Measurements from ENCODE around the gene NBEA.

The NBEA gene

DNA sequence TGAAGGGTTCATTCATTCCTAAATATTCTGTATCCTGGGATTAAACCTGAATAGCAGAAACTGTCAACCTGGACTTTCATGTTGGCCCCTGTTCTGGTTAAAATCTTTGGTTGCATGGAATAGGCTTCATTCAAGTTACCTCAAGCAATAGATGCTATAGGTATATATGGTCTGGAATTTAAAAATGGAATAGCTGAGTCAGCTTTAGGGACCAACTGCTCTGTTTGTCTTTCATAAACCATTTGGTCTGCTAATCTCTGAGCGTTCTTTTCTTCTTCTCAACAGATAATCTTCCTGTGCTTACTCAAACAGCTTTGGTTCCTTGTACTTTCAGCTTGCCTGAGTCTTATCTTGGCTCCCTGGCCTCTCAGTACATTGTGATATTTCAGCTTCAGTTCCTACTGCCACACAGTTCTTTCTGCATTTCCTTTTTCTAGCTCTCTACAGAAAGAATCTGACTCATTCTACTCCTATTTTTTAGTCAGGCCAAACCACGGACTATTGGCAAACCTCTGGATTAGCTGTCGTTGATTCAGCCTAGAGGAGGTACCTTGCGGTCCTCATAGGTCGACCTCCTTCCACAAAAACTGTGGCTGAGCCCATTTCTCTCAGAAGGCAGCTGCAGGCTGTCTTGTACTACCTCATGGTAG lies 570.3 kb downstream of the NBEA start:
- Histone ChIP-seq H3K4me3 (ENCODE audit: low read depth, low read length) (no peak overlapping the region), H3K9me3 (ENCODE audit: control insufficient read depth, insufficient read depth, low read depth, low read length) (no peaks in the 10 kb centered on the region), H3K36me3 (ENCODE audit: control insufficient read depth, insufficient read depth, low read length) (no peaks in the 10 kb centered on the region), H3K4me1 (ENCODE audit: control insufficient read depth, insufficient read depth, low read length) (peaks cover 19% of the 10 kb centered on the region), H3K9ac (ENCODE audit: low read length) (no peak overlapping the region), H3K27me3 (ENCODE audit: control insufficient read depth, insufficient read depth, low read length) (no peaks in the 10 kb centered on the region), H3K27ac (ENCODE audit: low read depth, low read length) (no peak overlapping the region)

DNA sequence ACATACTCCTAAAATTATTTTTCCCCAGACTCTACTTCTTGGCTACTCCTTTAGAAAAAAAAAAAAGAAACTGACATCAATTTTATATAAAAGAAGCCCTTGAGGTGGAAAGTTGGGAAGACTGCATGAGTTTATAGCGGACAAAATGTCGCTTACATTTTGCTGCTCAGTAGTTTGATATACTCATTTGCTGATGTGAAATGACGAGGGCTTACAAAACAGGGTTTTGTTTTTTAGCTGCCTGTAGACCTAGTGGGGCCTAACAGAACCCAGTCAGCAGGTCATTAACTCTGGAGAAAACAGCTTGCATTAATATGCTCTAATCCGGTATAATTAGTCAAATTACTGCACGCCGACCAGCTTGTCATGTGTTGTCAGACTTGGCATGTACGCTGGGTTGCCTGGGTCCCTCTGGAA lies 572.0 kb downstream of the NBEA start:
- H3K9me3 ChIP-seq (ENCODE audit: control insufficient read depth, insufficient read depth, low read depth, low read length) = no peaks in the 10 kb centered on the region
- no peak overlapping the region for H3K4me3 ChIP-seq (ENCODE audit: low read depth, low read length)
- H3K9ac ChIP-seq (ENCODE audit: low read length) = no peak overlapping the region
- H3K27me3 ChIP-seq (ENCODE audit: control insufficient read depth, insufficient read depth, low read length) = no peaks in the 10 kb centered on the region
- H3K27ac ChIP-seq (ENCODE audit: low read depth, low read length) = no peak overlapping the region
- peaks cover 19% of the 10 kb centered on the region for H3K4me1 ChIP-seq (ENCODE audit: control insufficient read depth, insufficient read depth, low read length)
- no peaks in the 10 kb centered on the region for H3K36me3 ChIP-seq (ENCODE audit: control insufficient read depth, insufficient read depth, low read length)

DNA sequence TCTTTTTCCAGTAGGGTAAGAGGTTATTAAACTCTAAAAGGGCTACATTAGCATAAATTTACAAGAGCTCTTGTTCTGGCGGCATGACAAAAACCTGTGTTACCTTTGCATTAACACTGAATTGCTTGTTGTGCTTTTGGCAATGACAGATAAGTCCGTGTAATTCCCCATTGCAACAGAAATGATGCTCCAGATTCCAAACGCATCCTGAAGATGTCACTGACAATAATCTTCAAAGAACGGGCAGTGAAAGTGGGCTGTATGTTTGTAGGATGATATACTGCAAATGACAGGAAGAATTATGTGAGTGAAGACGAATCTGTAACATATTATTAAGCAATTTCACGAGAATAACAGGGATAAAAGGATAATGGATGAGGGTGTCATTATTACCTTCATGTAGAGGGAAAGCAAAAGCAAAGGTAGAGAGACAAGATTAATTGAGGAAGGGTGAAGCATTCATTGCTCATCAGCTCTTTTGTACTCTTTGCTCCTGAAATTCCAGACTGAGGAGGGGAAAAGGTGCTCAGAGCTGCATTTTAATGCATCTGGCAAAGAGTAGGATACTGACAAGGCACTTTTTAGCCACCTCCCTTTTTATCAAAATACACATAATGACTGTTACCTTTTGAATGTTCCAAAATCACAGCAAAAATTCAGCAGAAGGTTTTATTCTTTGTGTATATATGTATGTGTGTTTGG lies 572.9 kb downstream of the NBEA start:
- peaks cover 19% of the 10 kb centered on the region for H3K4me1 ChIP-seq (ENCODE audit: control insufficient read depth, insufficient read depth, low read length)
- no peaks in the 10 kb centered on the region for H3K9me3 ChIP-seq (ENCODE audit: control insufficient read depth, insufficient read depth, low read depth, low read length)
- no peaks in the 10 kb centered on the region for H3K27me3 ChIP-seq (ENCODE audit: control insufficient read depth, insufficient read depth, low read length)
- no peak overlapping the region for H3K27ac ChIP-seq (ENCODE audit: low read depth, low read length)
- H3K4me3 ChIP-seq (ENCODE audit: low read depth, low read length) = 0 out of 2 replicates have a peak overlapping the region, but pooled peaks have one; percentile 16
- H3K9ac ChIP-seq (ENCODE audit: low read length) = no peak overlapping the region
- no peaks in the 10 kb centered on the region for H3K36me3 ChIP-seq (ENCODE audit: control insufficient read depth, insufficient read depth, low read length)

DNA sequence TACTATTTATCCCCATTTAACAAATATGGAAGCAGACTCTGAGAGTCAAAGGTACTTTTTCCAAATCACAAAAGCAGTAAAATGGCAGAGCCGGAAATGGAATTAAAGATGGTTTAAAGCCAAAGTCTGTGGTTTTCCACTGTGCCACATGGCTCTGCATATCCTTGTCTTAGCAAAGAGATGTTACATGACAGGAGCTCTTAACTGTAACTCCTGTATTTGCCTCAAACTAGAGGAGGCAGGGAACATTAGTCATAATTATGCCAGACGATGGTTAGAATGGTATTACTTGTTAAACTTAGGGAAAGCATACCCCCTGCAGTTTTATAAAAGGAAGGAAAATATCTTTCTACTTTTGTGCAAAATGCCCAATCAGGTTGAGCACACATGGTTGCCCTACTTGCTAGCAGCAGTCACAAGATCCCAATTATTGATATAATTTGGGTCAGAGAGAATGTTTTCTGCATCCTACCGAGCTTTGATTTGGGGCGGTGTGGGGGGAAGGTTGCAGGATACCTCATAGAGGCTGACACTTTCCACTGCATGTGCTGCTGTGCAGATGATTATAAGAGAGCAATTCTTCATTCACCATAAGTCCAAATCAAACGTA lies 576.4 kb downstream of the NBEA start:
- Histone ChIP-seq H3K27ac (ENCODE audit: low read depth, low read length) (no peak overlapping the region), H3K4me3 (ENCODE audit: low read depth, low read length) (no peak overlapping the region), H3K36me3 (ENCODE audit: control insufficient read depth, insufficient read depth, low read length) (no peaks in the 10 kb centered on the region), H3K4me1 (ENCODE audit: control insufficient read depth, insufficient read depth, low read length) (peaks cover 16% of the 10 kb centered on the region), H3K9ac (ENCODE audit: low read length) (no peak overlapping the region), H3K27me3 (ENCODE audit: control insufficient read depth, insufficient read depth, low read length) (no peaks in the 10 kb centered on the region), H3K9me3 (ENCODE audit: control insufficient read depth, insufficient read depth, low read depth, low read length) (no peaks in the 10 kb centered on the region)

DNA sequence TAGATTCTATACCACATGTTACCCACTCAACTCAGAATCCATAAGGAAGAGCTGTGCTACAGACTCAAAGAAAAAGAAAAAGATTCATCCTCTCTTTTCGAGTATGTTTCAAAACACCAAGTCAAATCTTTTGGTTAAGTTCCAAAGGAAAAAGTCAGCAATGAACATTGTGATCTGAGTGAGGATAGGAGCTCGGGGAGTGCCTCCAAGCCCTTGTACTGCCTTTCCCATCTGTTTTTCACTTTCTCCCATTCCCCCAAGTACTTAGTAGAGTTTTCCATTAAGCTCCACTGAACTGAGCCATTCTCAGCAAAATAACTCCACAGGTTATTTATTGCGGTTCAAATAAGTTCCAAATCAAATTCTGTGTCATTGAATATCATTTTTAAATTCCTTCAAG lies 582.1 kb downstream of the NBEA start:
- Histone ChIP-seq H3K36me3 (ENCODE audit: control insufficient read depth, insufficient read depth, low read length) (no peaks in the 10 kb centered on the region), H3K27me3 (ENCODE audit: control insufficient read depth, insufficient read depth, low read length) (no peaks in the 10 kb centered on the region), H3K4me1 (ENCODE audit: control insufficient read depth, insufficient read depth, low read length) (no peaks in the 10 kb centered on the region), H3K4me3 (ENCODE audit: low read depth, low read length) (no peak overlapping the region), H3K9ac (ENCODE audit: low read length) (no peak overlapping the region), H3K9me3 (ENCODE audit: control insufficient read depth, insufficient read depth, low read depth, low read length) (no peaks in the 10 kb centered on the region), H3K27ac (ENCODE audit: low read depth, low read length) (no peak overlapping the region)

DNA sequence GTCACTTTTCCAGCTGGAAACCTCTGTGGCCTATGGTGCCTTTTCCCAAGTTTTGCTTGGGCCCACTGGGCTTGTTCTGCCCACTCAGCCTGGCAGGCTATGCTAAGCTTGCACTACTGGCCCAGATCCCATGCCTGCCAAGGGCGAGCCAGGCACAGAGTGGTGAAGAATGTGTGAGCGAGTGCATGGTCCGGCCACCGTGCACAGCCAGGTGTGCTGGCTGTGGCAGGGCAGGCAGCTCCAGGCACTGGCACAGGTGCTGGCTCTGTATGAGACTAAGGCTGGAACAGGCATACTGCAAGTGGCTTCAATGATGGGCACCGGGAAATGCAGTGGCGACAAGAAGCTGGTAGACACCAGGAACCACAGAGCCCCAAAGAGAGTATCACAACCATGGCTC lies 584.5 kb downstream of the NBEA start:
- no peak overlapping the region for H3K9ac ChIP-seq (ENCODE audit: low read length)
- H3K36me3 ChIP-seq (ENCODE audit: control insufficient read depth, insufficient read depth, low read length) = no peaks in the 10 kb centered on the region
- H3K4me1 ChIP-seq (ENCODE audit: control insufficient read depth, insufficient read depth, low read length) = no peaks in the 10 kb centered on the region
- no peaks in the 10 kb centered on the region for H3K9me3 ChIP-seq (ENCODE audit: control insufficient read depth, insufficient read depth, low read depth, low read length)
- no peaks in the 10 kb centered on the region for H3K27me3 ChIP-seq (ENCODE audit: control insufficient read depth, insufficient read depth, low read length)
- H3K27ac ChIP-seq (ENCODE audit: low read depth, low read length) = no peak overlapping the region
- no peak overlapping the region for H3K4me3 ChIP-seq (ENCODE audit: low read depth, low read length)

DNA sequence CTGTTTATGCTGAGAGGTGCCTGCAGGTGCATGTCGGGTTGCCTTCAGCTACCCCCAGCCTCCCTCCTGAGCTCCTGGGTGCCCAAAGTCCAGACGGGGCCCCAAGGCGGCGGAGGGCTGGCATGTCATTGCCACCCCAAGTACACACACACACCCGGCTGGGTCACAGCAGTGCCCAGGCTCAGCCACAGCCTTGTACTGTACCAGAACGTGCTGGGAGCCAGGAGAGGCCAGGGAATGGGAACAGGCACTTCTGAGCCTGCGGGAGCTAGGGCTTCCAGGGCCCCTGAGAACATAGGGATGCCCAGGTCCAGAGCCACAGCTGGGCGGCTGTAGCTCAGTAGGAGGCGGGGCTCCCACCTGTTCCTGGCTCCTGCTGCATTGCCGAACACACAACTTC lies 585.4 kb downstream of the NBEA start:
- Histone ChIP-seq H3K36me3 (ENCODE audit: control insufficient read depth, insufficient read depth, low read length) (no peaks in the 10 kb centered on the region), H3K4me3 (ENCODE audit: low read depth, low read length) (no peak overlapping the region), H3K9ac (ENCODE audit: low read length) (no peak overlapping the region), H3K27me3 (ENCODE audit: control insufficient read depth, insufficient read depth, low read length) (no peaks in the 10 kb centered on the region), H3K4me1 (ENCODE audit: control insufficient read depth, insufficient read depth, low read length) (no peaks in the 10 kb centered on the region), H3K9me3 (ENCODE audit: control insufficient read depth, insufficient read depth, low read depth, low read length) (no peaks in the 10 kb centered on the region), H3K27ac (ENCODE audit: low read depth, low read length) (no peak overlapping the region)

DNA sequence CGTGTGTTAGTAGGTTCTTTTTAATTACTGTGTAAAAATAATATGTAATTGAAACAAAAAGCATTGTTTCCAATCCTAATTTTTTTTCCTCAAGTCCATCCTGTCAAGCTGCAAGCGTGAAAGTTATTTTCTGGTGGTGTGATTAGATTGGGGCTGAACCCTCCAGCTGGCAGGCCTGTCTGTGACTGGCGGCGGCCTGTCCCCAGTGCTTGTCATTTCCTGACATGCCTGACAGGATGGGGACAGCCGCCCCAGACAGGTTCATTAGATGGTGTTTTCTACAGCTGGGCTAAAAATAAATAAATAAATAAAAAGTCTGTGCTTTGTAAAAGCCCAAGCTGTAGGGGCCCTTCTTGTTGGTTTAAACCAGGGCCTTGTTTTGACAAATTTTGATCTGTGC lies 588.1 kb downstream of the NBEA start:
- no peaks in the 10 kb centered on the region for H3K27me3 ChIP-seq (ENCODE audit: control insufficient read depth, insufficient read depth, low read length)
- H3K9ac ChIP-seq (ENCODE audit: low read length) = no peak overlapping the region
- no peak overlapping the region for H3K4me3 ChIP-seq (ENCODE audit: low read depth, low read length)
- no peaks in the 10 kb centered on the region for H3K4me1 ChIP-seq (ENCODE audit: control insufficient read depth, insufficient read depth, low read length)
- H3K36me3 ChIP-seq (ENCODE audit: control insufficient read depth, insufficient read depth, low read length) = no peaks in the 10 kb centered on the region
- H3K9me3 ChIP-seq (ENCODE audit: control insufficient read depth, insufficient read depth, low read depth, low read length) = no peaks in the 10 kb centered on the region
- H3K27ac ChIP-seq (ENCODE audit: low read depth, low read length) = no peak overlapping the region

DNA sequence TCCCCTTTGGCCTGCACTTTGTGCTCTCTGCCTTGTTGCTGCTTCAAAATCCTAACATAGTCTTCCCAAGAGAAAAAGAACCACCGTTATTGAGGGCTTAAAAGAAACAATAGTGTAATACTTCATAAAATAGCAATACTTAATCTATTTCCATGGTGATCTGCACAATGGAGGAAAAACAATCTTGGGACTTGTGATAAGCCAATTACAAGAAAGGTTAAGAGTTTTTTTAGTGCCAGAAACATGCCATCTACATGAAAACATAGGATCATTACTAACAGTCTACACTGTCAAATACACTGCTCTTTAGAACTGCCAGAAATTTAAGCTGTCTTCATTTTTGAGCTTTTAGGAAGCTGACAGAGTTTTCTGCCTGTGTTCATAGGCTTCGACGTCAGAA lies 588.5 kb downstream of the NBEA start:
- no peaks in the 10 kb centered on the region for H3K4me1 ChIP-seq (ENCODE audit: control insufficient read depth, insufficient read depth, low read length)
- no peaks in the 10 kb centered on the region for H3K9me3 ChIP-seq (ENCODE audit: control insufficient read depth, insufficient read depth, low read depth, low read length)

DNA sequence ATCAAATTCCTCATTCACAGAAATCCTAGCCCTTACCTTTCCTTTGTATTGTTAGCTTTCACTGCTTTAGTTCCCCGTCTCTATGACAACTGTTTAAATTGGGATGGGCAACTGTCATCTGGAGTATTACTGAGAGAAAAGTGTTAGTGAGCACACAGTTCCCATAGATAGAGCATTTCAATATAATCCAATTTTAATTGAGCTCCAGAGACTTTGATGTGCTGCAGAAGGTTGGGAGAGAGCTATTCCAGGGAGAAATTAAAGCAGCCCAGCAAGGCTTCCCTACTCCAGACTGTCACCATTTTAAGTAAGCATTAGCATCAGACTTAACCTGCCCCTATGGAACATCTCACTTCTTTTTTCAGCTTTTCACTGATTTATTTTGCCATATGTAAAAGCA lies 589.5 kb downstream of the NBEA start:
- no peaks in the 10 kb centered on the region for H3K27me3 ChIP-seq (ENCODE audit: control insufficient read depth, insufficient read depth, low read length)
- H3K27ac ChIP-seq (ENCODE audit: low read depth, low read length) = no peak overlapping the region
- H3K9me3 ChIP-seq (ENCODE audit: control insufficient read depth, insufficient read depth, low read depth, low read length) = no peaks in the 10 kb centered on the region
- H3K4me1 ChIP-seq (ENCODE audit: control insufficient read depth, insufficient read depth, low read length) = no peaks in the 10 kb centered on the region
- no peak overlapping the region for H3K9ac ChIP-seq (ENCODE audit: low read length)
- no peaks in the 10 kb centered on the region for H3K36me3 ChIP-seq (ENCODE audit: control insufficient read depth, insufficient read depth, low read length)
- no peak overlapping the region for H3K4me3 ChIP-seq (ENCODE audit: low read depth, low read length)

More for the DNA sequence above, 588.5 kb downstream of the NBEA start:
- Histone ChIP-seq H3K36me3 (ENCODE audit: control insufficient read depth, insufficient read depth, low read length) (no peaks in the 10 kb centered on the region), H3K9ac (ENCODE audit: low read length) (no peak overlapping the region), H3K27me3 (ENCODE audit: control insufficient read depth, insufficient read depth, low read length) (no peaks in the 10 kb centered on the region), H3K4me3 (ENCODE audit: low read depth, low read length) (no peak overlapping the region), H3K27ac (ENCODE audit: low read depth, low read length) (no peak overlapping the region)

DNA sequence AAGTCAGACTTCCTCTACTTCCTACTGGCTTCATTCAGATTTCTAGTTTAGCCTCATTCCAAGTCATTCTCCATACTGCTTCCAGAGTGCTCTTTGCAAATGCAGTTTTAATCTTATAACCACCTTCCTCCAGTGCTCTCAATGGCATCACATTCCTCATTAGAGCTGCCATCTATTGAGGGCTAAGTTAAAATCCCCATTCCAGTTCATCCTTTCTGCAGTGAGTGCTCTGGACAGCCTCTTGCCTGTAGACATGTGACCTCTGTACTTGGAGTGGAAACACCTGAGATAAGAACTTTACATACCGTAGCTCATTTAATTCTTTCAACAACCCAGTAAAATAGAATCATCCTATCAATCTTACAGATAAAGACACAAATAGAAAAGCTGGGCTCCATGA lies 592.3 kb downstream of the NBEA start:
- H3K9me3 ChIP-seq (ENCODE audit: control insufficient read depth, insufficient read depth, low read depth, low read length) = no peaks in the 10 kb centered on the region
- H3K4me3 ChIP-seq (ENCODE audit: low read depth, low read length) = no peak overlapping the region
- no peaks in the 10 kb centered on the region for H3K4me1 ChIP-seq (ENCODE audit: control insufficient read depth, insufficient read depth, low read length)
- H3K27me3 ChIP-seq (ENCODE audit: control insufficient read depth, insufficient read depth, low read length) = no peaks in the 10 kb centered on the region
- H3K9ac ChIP-seq (ENCODE audit: low read length) = no peak overlapping the region
- no peak overlapping the region for H3K27ac ChIP-seq (ENCODE audit: low read depth, low read length)
- no peaks in the 10 kb centered on the region for H3K36me3 ChIP-seq (ENCODE audit: control insufficient read depth, insufficient read depth, low read length)
